Cardiac fibroblast (primary cell): ENCODE data around the gene GPX5.

Source experiments
- DNase-seq, 2 donors: peaks; one replicate each; pipeline versions ENCODE4 v3.0.0 to v3.0.0-alpha.2; 2010; ENCODE audit warnings: low read depth in 2 of 2
- H3K4me3 ChIP-seq, 2 donors: replicated peaks in 1 of 2; 1 replicate in 1 of 2; 2 replicates in 1 of 2; pipeline ENCODE4 v1.5.1; 2011; ENCODE audit warnings: low read depth in 2 of 2, low read length in 2 of 2, mild to moderate bottlenecking in 2 of 2, moderate library complexity in 1 of 2
- CTCF ChIP-seq: IDR thresholded peaks from one replicate; pipeline ENCODE4 v1.5.1; 2011; ENCODE audit warnings: low read depth, mild to moderate bottlenecking, low read length, inconsistent platforms

The GPX5 gene

GRCh38 chr6:28488916-28489365, 36.7 kb upstream of the GPX5 start:
- TF ChIP-seq CTCF, result no peak
- peak overlapping the region; percentile 58 to 63 for H3K4me3 ChIP-seq
- DNase-seq, result peak; percentile 76 to 90

- TF ChIP-seq CTCF, result no peak
- peak overlapping the region; percentile 58 to 63 for H3K4me3 ChIP-seq
- peak; percentile 78 to 88 for DNase-seq
Observed at GRCh38 chr6:28489366-28490204, 36.1 kb upstream of the GPX5 start.

- peak overlapping the region; percentile 58 to 63 for H3K4me3 ChIP-seq
- TF ChIP-seq CTCF, result no peak
- peak in 1 of 2 donors; percentile 36 for DNase-seq
Observed at GRCh38 chr6:28490205-28490890, 35.3 kb upstream of the GPX5 start.

GRCh38 chr6:28491984-28492317, 33.7 kb upstream of the GPX5 start:
- no peak for DNase-seq
- H3K4me3 ChIP-seq, result no peak overlapping the region
- no peak for TF ChIP-seq CTCF

GRCh38 chr6:28496099-28496779, 29.4 kb upstream of the GPX5 start:
- TF ChIP-seq CTCF, result no peak
- H3K4me3 ChIP-seq, result no peak overlapping the region
- peak; percentile 19 to 22 for DNase-seq

- no peak overlapping the region for H3K4me3 ChIP-seq
- no peak for DNase-seq
- no peak for TF ChIP-seq CTCF
Observed at GRCh38 chr6:28497306-28497705, 28.4 kb upstream of the GPX5 start.
